Mesodermal cell (in vitro differentiated cells): ENCODE measurements around the gene ENTREP1. TPM values are rescaled to one million over a fixed set of nuclear protein-coding genes. Genes with fewer than 3 reads are reported as not detected.
A peak's percentile ranks its signal among the peaks of the same experiment; 100 is the strongest.

Source experiments
- H3K27ac ChIP-seq: 2 replicates; pipeline ENCODE4 v1.7.0; 2013; ENCODE audit warnings: mild to moderate bottlenecking, low read depth, low read length, moderate library complexity; ENCODE audit not compliant: severe bottlenecking
- H3K36me3 ChIP-seq: 2 replicates; pipeline ENCODE4 v1.7.1; 2013; ENCODE audit warnings: mild to moderate bottlenecking, low read length, moderate library complexity; ENCODE audit not compliant: control insufficient read depth, insufficient read depth
- H3K4me1 ChIP-seq: one replicate; pipeline ENCODE4 v1.7.1; 2013; ENCODE audit warnings: mild to moderate bottlenecking, low read length; ENCODE audit not compliant: insufficient read depth, control insufficient read depth, poor library complexity, severe bottlenecking
- H3K4me3 ChIP-seq: 2 replicates; pipeline ENCODE4 v1.7.0; 2013; ENCODE audit warnings: low read length, control low read depth, mild to moderate bottlenecking; ENCODE audit not compliant: insufficient read depth, poor library complexity, severe bottlenecking; ENCODE audit errors: extremely low read depth
- H3K9me3 ChIP-seq: 2 replicates; pipeline ENCODE4 v1.7.1; 2013; ENCODE audit warnings: mild to moderate bottlenecking, low read length, moderate library complexity; ENCODE audit not compliant: control insufficient read depth
- WGBS, 2 experiments: methylation state at CpG; one replicate each; pipeline ENCODE4 v1.1.5; 2013; ENCODE audit warnings: missing lambda C conversion rate in 2 of 2; ENCODE audit not compliant: insufficient coverage in 2 of 2; 5-methylcytosine and 5-hydroxymethylcytosine counted together
- polyA plus RNA-seq, 2 experiments: library from polyadenylated mRNA; stranded (reverse); fragments of 50-300 nt; gene quantifications; one replicate each; pipeline ENCODE4 v1.2.3, GENCODE V29; 2013

Gene ENTREP1, protein sequence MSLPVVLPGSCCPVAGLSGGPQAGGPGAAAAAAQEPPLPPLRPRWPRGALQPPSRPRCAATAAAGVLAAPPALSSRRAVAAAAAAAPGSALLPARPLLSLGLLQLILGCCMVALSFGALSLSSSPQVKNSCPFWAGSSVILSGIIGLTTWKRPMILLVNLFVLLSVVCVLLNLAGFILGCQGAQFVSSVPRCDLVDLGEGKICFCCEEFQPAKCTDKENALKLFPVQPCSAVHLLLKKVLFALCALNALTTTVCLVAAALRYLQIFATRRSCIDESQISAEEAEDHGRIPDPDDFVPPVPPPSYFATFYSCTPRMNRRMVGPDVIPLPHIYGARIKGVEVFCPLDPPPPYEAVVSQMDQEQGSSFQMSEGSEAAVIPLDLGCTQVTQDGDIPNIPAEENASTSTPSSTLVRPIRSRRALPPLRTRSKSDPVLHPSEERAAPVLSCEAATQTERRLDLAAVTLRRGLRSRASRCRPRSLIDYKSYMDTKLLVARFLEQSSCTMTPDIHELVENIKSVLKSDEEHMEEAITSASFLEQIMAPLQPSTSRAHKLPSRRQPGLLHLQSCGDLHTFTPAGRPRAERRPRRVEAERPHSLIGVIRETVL
- polyA plus RNA-seq (2013, experiment 1 of 2), result 1.2 TPM
- polyA plus RNA-seq (2013, experiment 2 of 2), result 1.2 TPM

DNA sequence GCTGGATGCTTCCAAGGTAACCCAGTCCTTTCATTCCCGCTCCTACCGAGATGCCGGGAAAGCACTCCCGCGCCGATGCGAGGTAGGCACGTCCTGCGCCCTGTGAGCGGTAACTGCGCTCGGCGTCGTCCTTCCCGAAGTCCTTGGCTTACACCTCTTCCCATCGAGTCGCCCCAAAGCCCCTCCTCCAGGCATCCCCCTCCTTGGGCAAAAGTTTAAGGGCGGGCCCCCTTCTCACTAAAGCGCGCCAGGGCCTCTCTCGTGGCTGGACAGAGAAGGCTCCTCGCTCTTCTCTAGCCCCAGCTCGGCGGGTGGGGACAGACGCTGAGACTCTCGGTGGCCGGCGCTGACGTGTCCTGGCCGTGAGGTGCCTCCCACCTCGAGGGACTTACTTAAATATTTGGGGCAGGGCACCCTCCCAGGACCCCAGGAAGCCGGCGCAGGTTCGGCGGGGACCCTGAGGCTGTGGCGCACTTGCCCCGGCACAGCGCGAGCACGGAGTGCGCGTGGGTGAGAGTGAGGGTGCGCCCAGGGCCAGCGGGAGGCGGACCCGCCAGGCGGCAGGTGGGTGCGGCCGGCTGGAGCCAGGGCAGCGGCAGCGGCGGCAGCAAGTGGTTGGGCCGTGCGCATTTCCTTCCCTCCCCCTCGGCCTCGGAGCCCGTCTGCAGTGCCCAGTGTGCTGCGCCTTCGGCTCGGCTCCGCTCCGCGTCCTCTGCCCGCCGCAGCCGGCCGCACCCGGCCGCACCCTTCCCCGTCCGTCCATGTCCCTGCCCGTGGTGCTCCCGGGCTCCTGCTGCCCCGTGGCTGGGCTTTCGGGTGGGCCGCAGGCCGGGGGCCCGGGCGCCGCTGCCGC is at the start of gene ENTREP1:
TSS of gene ENTREP1 (plus strand) at position 667 of the 853 bp plus-strand sequence. CDS start at position 762, 95 bp downstream.
- no peaks in the 10 kb centered on the region for H3K9me3 ChIP-seq
- WGBS, 2 experiments, result 0% methylated on average over 38 to 60 of the region's 81 CpGs
- no peaks in the 10 kb centered on the region for H3K36me3 ChIP-seq
- peak within 1 kb of the TSS; percentile 48 for H3K4me3 ChIP-seq
- H3K27ac ChIP-seq, result no peak within 1 kb of the TSS
- peaks cover 6% of the 10 kb centered on the region for H3K4me1 ChIP-seq

- Histone ChIP-seq H3K9me3 (no peaks in the 10 kb centered on the region), H3K36me3 (no peaks in the 10 kb centered on the region), H3K4me3 (no peak overlapping the region), H3K4me1 (no peaks in the 10 kb centered on the region), H3K27ac (no peak overlapping the region)
- 93% methylated on average over 4 of the region's 5 CpGs for WGBS, 2 experiments
These were observed 48.2 kb upstream of the ENTREP1 start for GRCh38 chr9:69276775-69277174.

GRCh38 chr9:69279084-69279731 is 45.8 kb upstream of the ENTREP1 start:
- WGBS, 2 experiments, result 72 to 82% methylated on average over 2 to 3 of the region's 5 CpGs
- Histone ChIP-seq H3K27ac (no peak overlapping the region), H3K4me3 (no peak overlapping the region), H3K9me3 (no peaks in the 10 kb centered on the region), H3K36me3 (no peaks in the 10 kb centered on the region), H3K4me1 (no peaks in the 10 kb centered on the region)

- 70% methylated on average over 1 of the region's 3 CpGs; no CpG with 5 or more reads in 1 of the 2 experiments for WGBS, 2 experiments
- H3K9me3 ChIP-seq, result no peaks in the 10 kb centered on the region
These were observed 45.3 kb upstream of the ENTREP1 start for GRCh38 chr9:69279733-69280132.

GRCh38 chr9:69283003-69283402 is 42.0 kb upstream of the ENTREP1 start:
- H3K4me1 ChIP-seq, result no peaks in the 10 kb centered on the region
- no peaks in the 10 kb centered on the region for H3K36me3 ChIP-seq
- 0 to 60% methylated on average over 1 to 2 of the region's 2 CpGs for WGBS, 2 experiments
- no peak overlapping the region for H3K27ac ChIP-seq
- H3K9me3 ChIP-seq, result no peaks in the 10 kb centered on the region
- no peak overlapping the region for H3K4me3 ChIP-seq

More at GRCh38 chr9:69279733-69280132, 45.3 kb upstream of the ENTREP1 start:
- Histone ChIP-seq H3K4me1 (no peaks in the 10 kb centered on the region), H3K4me3 (no peak overlapping the region), H3K36me3 (no peaks in the 10 kb centered on the region), H3K27ac (no peak overlapping the region)

DNA sequence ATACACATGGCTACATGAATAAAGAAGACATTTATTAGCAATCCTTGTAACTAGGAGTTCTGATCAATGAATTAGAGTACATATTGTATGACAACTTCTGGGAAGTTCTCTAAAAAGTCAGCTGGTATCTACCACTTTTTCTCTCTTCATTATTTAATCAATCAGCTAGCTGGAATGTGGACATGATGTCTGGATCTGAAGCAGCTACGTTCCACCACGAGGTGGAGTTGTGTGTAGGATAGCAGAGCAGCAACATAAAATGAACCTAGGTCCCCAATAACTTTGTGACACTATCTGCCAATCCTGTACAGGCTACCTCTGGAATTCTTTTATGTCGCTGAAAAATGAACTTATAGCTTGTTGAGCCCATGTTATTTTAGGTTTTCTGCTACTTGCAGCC is 32.9 kb upstream of the ENTREP1 start:
- Histone ChIP-seq H3K36me3 (no peaks in the 10 kb centered on the region), H3K4me3 (no peak overlapping the region), H3K27ac (no peak overlapping the region), H3K4me1 (peaks cover 1% of the 10 kb centered on the region), H3K9me3 (no peaks in the 10 kb centered on the region)
- WGBS, 2 experiments, result 100% methylated on average over 1 of the region's 3 CpGs; no CpG with 5 or more reads in 1 of the 2 experiments

DNA sequence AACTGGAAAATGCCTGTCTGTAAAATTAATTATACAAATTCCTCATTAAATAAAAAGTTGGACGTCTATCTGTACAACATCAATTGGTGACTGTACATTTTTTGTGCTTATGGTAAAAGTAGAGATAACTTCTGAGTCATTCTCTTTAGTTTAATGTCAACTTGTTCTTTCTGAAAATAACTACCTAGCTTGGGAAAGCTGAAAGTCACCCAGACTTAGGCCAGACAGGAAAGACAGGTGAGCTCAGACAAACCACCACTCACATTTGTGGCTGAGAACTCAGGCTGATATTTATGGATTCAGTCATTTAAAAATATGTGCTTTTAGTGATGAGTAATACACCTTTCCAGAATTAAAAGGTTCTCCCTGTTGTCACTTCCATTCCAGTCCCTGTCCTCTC is 31.9 kb upstream of the ENTREP1 start:
- WGBS, 2 experiments, result no CpG with 5 or more reads among the region's 1 CpG
- H3K27ac ChIP-seq, result no peak overlapping the region

GRCh38 chr9:69295872-69296552 is 29.0 kb upstream of the ENTREP1 start:
- peaks cover 3% of the 10 kb centered on the region for H3K4me1 ChIP-seq
- WGBS, 2 experiments, result 95 to 97% methylated on average over 7 to 9 of the region's 9 CpGs
- no peak overlapping the region for H3K27ac ChIP-seq
- no peaks in the 10 kb centered on the region for H3K9me3 ChIP-seq
- no peaks in the 10 kb centered on the region for H3K36me3 ChIP-seq
- no peak overlapping the region for H3K4me3 ChIP-seq

More for the DNA sequence above, 31.9 kb upstream of the ENTREP1 start:
- Histone ChIP-seq H3K9me3 (no peaks in the 10 kb centered on the region), H3K4me3 (no peak overlapping the region), H3K36me3 (no peaks in the 10 kb centered on the region), H3K4me1 (peaks cover 3% of the 10 kb centered on the region)

- Histone ChIP-seq H3K36me3 (no peaks in the 10 kb centered on the region), H3K4me3 (no peak overlapping the region), H3K27ac (no peak overlapping the region), H3K9me3 (no peaks in the 10 kb centered on the region), H3K4me1 (peaks cover 3% of the 10 kb centered on the region)
- 82 to 94% methylated on average over 7 to 8 of the region's 11 CpGs for WGBS, 2 experiments
These were observed 27.6 kb upstream of the ENTREP1 start for GRCh38 chr9:69297300-69297980.
